PC-9 (cell line): ENCODE results near the gene TAF11. TPM values are rescaled to one million over a fixed set of nuclear protein-coding genes. Genes with fewer than 3 reads are reported as not detected.

Source experiments
- BruUV-seq: library from RNA; stranded (reverse); fragments of 400-500 nt; replicated peaks from 2 replicates; lab custom pipeline; 2021; lab: Mats Ljungman, UMichigan
- CTCF ChIA-PET: fragments of 300-600 bp; sonication (Branson Sonifier 250); formaldehyde crosslinking; loops from one replicate; lab custom pipeline; 2022; ENCODE audit warnings: antibody characterized with exemption; lab: Charles Lee
- POLR2A ChIA-PET: fragments of 300-600 bp; sonication (Branson Sonifier 250); formaldehyde crosslinking; loops from one replicate; lab custom pipeline; 2022; ENCODE audit warnings: antibody characterized with exemption; ENCODE audit not compliant: unreplicated experiment; lab: Charles Lee
- DNase-seq, 2 experiments: peaks; one replicate each; pipeline versions ENCODE4 v3.0.0 to v3.0.0-alpha.2; 2015 to 2022; ENCODE audit warnings: mixed read lengths in 1 of 2
- H2AFZ ChIP-seq: fragments of 200-600 bp; sonication (generic); 2 replicates; pipeline ENCODE4 v1.8.1; 2017; ENCODE audit warnings: antibody characterized with exemption
- H3F3A ChIP-seq: fragments of 200-600 bp; sonication (generic); 2 replicates; pipeline ENCODE4 v1.8.1; 2017; ENCODE audit warnings: antibody characterized with exemption, mild to moderate bottlenecking, low read depth; ENCODE audit not compliant: insufficient read depth
- H3K27ac ChIP-seq: fragments of 200-600 bp; sonication (generic); 2 replicates; pipeline ENCODE4 v1.6.1; 2016; ENCODE audit warnings: mixed run types
- H3K27me3 ChIP-seq: fragments of 200-600 bp; sonication (generic); 2 replicates; pipeline ENCODE4 v1.6.1; 2016; ENCODE audit warnings: low read depth, mixed run types; ENCODE audit not compliant: insufficient read depth
- H3K36me3 ChIP-seq: fragments of 200-600 bp; sonication (generic); 2 replicates; pipeline ENCODE4 v1.6.1; 2016; ENCODE audit warnings: low read depth, mixed run types
- H3K4me1 ChIP-seq: fragments of 200-600 bp; sonication (generic); replicated peaks from 2 replicates; pipeline ENCODE4 v1.6.1; 2016; ENCODE audit warnings: mixed run types; ENCODE audit not compliant: insufficient read depth
- H3K4me2 ChIP-seq: fragments of 200-600 bp; sonication (generic); 2 replicates; pipeline ENCODE4 v1.6.1; 2017; ENCODE audit warnings: mixed run types
- H3K4me3 ChIP-seq: fragments of 200-600 bp; sonication (generic); 2 replicates; pipeline ENCODE4 v1.6.1; 2016; ENCODE audit warnings: mixed run types
- H3K79me2 ChIP-seq: fragments of 200-600 bp; sonication (generic); 2 replicates; pipeline ENCODE4 v1.6.1; 2017; ENCODE audit warnings: low read depth, mixed run types
- H3K9me2 ChIP-seq: fragments of 200-600 bp; sonication (generic); 2 replicates; pipeline ENCODE4 v1.8.1; 2017; ENCODE audit warnings: mild to moderate bottlenecking; ENCODE audit not compliant: insufficient read depth
- H3K9me3 ChIP-seq: fragments of 200-600 bp; sonication (generic); 2 replicates; pipeline ENCODE4 v1.8.1; 2016; ENCODE audit warnings: low read depth; ENCODE audit not compliant: insufficient read depth
- H4K20me1 ChIP-seq: fragments of 200-600 bp; sonication (generic); 2 replicates; pipeline ENCODE4 v1.8.1; 2017; ENCODE audit not compliant: insufficient read depth
- EZH2 ChIP-seq: fragments of 200-600 bp; sonication (generic); IDR thresholded peaks from 2 replicates; pipeline ENCODE4 v1.8.0; 2017; ENCODE audit warnings: antibody characterized with exemption, low read depth
- intact Hi-C: fragments of 100-400 bp; cut with micrococcal nuclease; formaldehyde crosslinking; loops from one replicate; pipeline ENCODE4 v1.10.0; 2022; ENCODE audit not compliant: unreplicated experiment
- total RNA-seq: library from RNA; stranded (reverse); gene quantifications from 2 replicates; pipeline ENCODE4 v1.2.3, GENCODE V29; 2021
- TF ChIP-seq, protein P1 (sequence below): fragments of 200-600 bp; sonication (generic); conservative IDR thresholded peaks from 2 replicates; pipeline ENCODE4 v1.6.1; 2017; ENCODE audit warnings: mixed run types, antibody characterized with exemption, mild to moderate bottlenecking, moderate library complexity

TAF11 gene
- total RNA-seq, 1 experiment from 2014 or later = 27.2 TPM

DNA sequence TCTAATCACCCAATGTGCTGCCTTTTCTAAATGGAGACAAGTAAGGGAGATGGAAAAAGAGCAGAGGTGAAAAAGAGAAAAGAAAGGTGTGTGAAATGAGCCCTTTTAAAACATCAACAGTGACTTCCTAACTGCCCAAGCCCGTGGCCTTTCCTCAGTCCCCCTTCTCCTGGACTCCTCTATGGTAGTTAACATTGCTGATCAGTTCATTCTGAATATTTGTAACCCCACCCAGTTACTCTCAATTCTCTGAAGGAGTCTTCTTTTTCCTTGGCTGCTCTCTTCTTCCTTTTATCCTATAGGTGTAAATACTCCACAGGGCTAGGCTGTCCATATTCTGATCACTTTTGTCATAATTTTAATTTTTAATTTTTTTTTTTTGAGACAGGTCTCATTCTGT lies 27.1 kb downstream of the TAF11 start:
- TF ChIP-seq EZH2 = no peak
- TF ChIP-seq, protein P1, sequence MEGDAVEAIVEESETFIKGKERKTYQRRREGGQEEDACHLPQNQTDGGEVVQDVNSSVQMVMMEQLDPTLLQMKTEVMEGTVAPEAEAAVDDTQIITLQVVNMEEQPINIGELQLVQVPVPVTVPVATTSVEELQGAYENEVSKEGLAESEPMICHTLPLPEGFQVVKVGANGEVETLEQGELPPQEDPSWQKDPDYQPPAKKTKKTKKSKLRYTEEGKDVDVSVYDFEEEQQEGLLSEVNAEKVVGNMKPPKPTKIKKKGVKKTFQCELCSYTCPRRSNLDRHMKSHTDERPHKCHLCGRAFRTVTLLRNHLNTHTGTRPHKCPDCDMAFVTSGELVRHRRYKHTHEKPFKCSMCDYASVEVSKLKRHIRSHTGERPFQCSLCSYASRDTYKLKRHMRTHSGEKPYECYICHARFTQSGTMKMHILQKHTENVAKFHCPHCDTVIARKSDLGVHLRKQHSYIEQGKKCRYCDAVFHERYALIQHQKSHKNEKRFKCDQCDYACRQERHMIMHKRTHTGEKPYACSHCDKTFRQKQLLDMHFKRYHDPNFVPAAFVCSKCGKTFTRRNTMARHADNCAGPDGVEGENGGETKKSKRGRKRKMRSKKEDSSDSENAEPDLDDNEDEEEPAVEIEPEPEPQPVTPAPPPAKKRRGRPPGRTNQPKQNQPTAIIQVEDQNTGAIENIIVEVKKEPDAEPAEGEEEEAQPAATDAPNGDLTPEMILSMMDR = no peak
- H3K9me2 ChIP-seq = no peaks in the 10 kb centered on the region

DNA sequence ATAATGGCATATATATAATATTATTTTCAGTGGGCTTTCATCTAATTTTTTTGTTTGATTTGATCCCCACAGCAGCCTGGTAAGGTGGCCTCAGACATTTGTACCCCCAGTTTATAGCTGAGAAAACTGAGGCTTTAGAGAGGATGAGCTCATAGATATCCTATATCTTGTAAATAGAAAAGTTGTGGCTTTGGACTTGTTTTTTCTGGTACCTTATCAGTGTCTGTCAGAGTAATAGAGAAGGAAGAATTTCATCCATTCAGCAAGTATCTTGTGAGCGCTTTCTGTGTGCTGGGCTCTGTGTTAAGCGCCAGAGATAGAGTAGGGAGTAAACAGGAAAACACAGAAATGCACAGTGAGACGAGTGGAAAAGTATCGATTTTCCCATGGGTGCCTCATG lies 27.9 kb downstream of the TAF11 start:
- intact Hi-C loops = no loop called here
- POLR2A ChIA-PET = no interaction called here
- Histone ChIP-seq H4K20me1 (no peaks in the 10 kb centered on the region; the same call in 1 of the 2 replicates), H3K27me3 (no peaks in the 10 kb centered on the region), H3K36me3 (peaks cover 33% of the 10 kb centered on the region), H3K4me2 (no peak overlapping the region), H3K9me3 (no peaks in the 10 kb centered on the region), H3K27ac (no peak overlapping the region), H3F3A (no peaks in the 10 kb centered on the region; the same call in 1 of the 2 replicates), H3K4me3 (no peak overlapping the region), H2AFZ (no peak overlapping the region), H3K79me2 (no peaks in the 10 kb centered on the region), H3K4me1 (no peaks in the 10 kb centered on the region), H3K9me2 (no peaks in the 10 kb centered on the region)
- DNase-seq = no peak
- CTCF ChIA-PET = no interaction called here
- TF ChIP-seq, protein P1 = no peak
- TF ChIP-seq EZH2 = no peak
- BruUV-seq = no TSS peak

More for the DNA sequence above, 27.1 kb downstream of the TAF11 start:
- Histone ChIP-seq H4K20me1 (no peaks in the 10 kb centered on the region; the same call in 1 of the 2 replicates), H3K4me2 (no peak overlapping the region), H3K4me3 (no peak overlapping the region), H3K27ac (no peak overlapping the region), H2AFZ (no peak overlapping the region), H3K9me3 (no peaks in the 10 kb centered on the region), H3K4me1 (no peaks in the 10 kb centered on the region), H3K36me3 (peaks cover 27% of the 10 kb centered on the region), H3F3A (peaks cover 5% of the 10 kb centered on the region), H3K79me2 (no peaks in the 10 kb centered on the region), H3K27me3 (no peaks in the 10 kb centered on the region)
- intact Hi-C loops = no loop called here
- POLR2A ChIA-PET = interaction anchor here (0.5 kb wide), 1 partner anchor 129 kb away, joined by 4 read pairs; no protein-coding TSS in a partner anchor
- no TSS peak for BruUV-seq
- CTCF ChIA-PET = no interaction called here
- no peak for DNase-seq

DNA sequence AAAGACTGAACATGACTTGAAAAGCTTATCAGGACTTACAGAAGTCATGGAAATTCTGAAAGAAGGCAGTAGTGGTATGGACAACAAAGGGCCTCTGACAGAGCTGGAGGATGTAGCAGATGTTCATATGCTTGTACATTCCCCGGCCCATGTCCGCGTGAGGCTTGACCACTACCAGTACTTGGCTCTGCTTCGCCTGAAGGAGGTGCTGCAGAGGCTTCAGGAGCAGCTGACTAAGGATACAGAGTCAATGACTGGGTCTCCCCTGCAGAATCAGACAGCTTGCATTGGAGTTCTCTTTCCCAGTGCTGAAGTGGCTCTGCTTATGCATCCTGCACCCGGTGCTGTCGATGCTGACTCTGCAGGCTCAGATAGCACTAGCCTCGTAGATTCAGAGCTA lies 29.2 kb downstream of the TAF11 start:
- intact Hi-C loops = no loop called here
- Histone ChIP-seq H3K79me2 (no peaks in the 10 kb centered on the region), H3K36me3 (peaks cover 28% of the 10 kb centered on the region; the same call in 1 of the 2 replicates), H3K9me2 (no peaks in the 10 kb centered on the region), H3K27me3 (no peaks in the 10 kb centered on the region), H2AFZ (no peak overlapping the region), H3K4me3 (no peak overlapping the region), H3K4me1 (no peaks in the 10 kb centered on the region), H3F3A (peaks cover 5% of the 10 kb centered on the region; the same call in 1 of the 2 replicates), H3K9me3 (no peaks in the 10 kb centered on the region), H3K27ac (no peak overlapping the region), H4K20me1 (no peaks in the 10 kb centered on the region; the same call in 1 of the 2 replicates), H3K4me2 (no peak overlapping the region)
- CTCF ChIA-PET = no interaction called here
- DNase-seq = no peak
- POLR2A ChIA-PET = no interaction called here
- no TSS peak for BruUV-seq
- TF ChIP-seq, protein P1 = no peak
- TF ChIP-seq EZH2 = no peak
